Amniotic stem cell (primary cell): ENCODE data around the gene CIBAR2.

Source experiments
- DNase-seq: peaks from one replicate; lab custom pipeline; 2025; lab: John Stamatoyannopoulos, UW

Gene CIBAR2

GRCh38 chr16:85083051-85083639 is 29.1 kb downstream of the CIBAR2 start:
- DNase-seq, result no peak

GRCh38 chr16:85082173-85083050 is 29.9 kb downstream of the CIBAR2 start:
- DNase-seq, result no peak

GRCh38 chr16:85081765-85082164 is 30.5 kb downstream of the CIBAR2 start:
- DNase-seq, result no peak

GRCh38 chr16:85081038-85081437 is 31.2 kb downstream of the CIBAR2 start:
- no peak for DNase-seq

- DNase-seq, result no peak
These were observed 32.3 kb downstream of the CIBAR2 start for GRCh38 chr16:85079785-85080570.

- no peak for DNase-seq
These were observed 33.3 kb downstream of the CIBAR2 start for GRCh38 chr16:85078952-85079351.

GRCh38 chr16:85078226-85078625 is 34.0 kb downstream of the CIBAR2 start:
- DNase-seq, result no peak

GRCh38 chr16:85077576-85078125 is 34.6 kb downstream of the CIBAR2 start:
- no peak for DNase-seq

- DNase-seq, result no peak
These were observed 35.2 kb downstream of the CIBAR2 start for GRCh38 chr16:85077039-85077438.

GRCh38 chr16:85075236-85075924 is 36.9 kb downstream of the CIBAR2 start:
- no peak for DNase-seq

GRCh38 chr16:85074225-85074914 is 37.9 kb downstream of the CIBAR2 start:
- no peak for DNase-seq

GRCh38 chr16:85072947-85073346 is 39.3 kb downstream of the CIBAR2 start:
- DNase-seq, result no peak

GRCh38 chr16:85072076-85072860 is 40.0 kb downstream of the CIBAR2 start:
- no peak for DNase-seq

- no peak for DNase-seq
These were observed 43.1 kb downstream of the CIBAR2 start for GRCh38 chr16:85069171-85069570.

- no peak for DNase-seq
These were observed 43.5 kb downstream of the CIBAR2 start for GRCh38 chr16:85068746-85069145.

- DNase-seq, result no peak
These were observed 44.8 kb downstream of the CIBAR2 start for GRCh38 chr16:85067426-85067825.

GRCh38 chr16:85067024-85067423 is 45.2 kb downstream of the CIBAR2 start:
- DNase-seq, result no peak

GRCh38 chr16:85066346-85066885 is 45.9 kb downstream of the CIBAR2 start:
- no peak for DNase-seq

- no peak for DNase-seq
These were observed 47.2 kb downstream of the CIBAR2 start for GRCh38 chr16:85065099-85065498.

- DNase-seq, result no peak
These were observed 48.1 kb downstream of the CIBAR2 start for GRCh38 chr16:85064186-85064585.
